Right ventricle myocardium superior (tissue), 1 donor: ENCODE measurements around the gene ZNF664. TPM values are rescaled to one million over a fixed set of nuclear protein-coding genes. Genes with fewer than 3 reads are reported as not detected.

Source experiments
- ATAC-seq: fragments of 200-7000 bp; cut with Tn5 transposase; one replicate; pipeline ENCODE4 v1.9.1; 2020; ENCODE audit warnings: mild to moderate bottlenecking; ENCODE audit not compliant: poor library complexity
- DNase-seq: peaks from one replicate; pipeline ENCODE4 v3.0.0-alpha.2; 2020
- intact Hi-C: fragments of 100-400 bp; cut with DNase I; formaldehyde crosslinking; loops from one replicate; pipeline ENCODE4 v1.11.2; 2022
- total RNA-seq: library from RNA; stranded (reverse); fragmentation: NEBNext Ultra II Directional; extraction: Animal tissue kit (Norgen Biotek cat#: 25700); gene quantifications from one replicate; pipeline ENCODE4 v1.2.1, GENCODE V29; 2021
- donor health status: DM: no; HTN: yes; CAD: no; lungs with severe emphysema.

Gene ZNF664
- total RNA-seq, 1 donor from 2014 or later = 71.3 TPM

DNA sequence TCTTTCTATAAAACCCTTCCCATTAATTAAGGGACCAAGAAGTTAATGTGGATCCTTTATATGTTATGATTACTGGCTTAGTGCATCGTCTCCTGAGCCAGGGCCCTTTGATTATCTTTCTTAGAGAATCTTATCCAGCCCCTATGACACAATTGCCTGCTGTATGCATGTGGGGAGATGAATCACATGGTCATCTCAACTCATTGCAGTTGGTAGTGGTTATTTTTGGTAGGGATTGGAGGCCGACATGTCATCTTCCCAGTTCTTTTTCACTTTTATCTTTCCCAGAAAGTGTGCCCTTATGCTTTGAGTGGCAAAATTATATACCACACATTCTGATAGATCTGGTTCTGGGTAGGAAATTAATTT is 26.0 kb downstream of the ZNF664 start:
- DNase-seq (no peak), ATAC-seq (peak; percentile 9)
- intact Hi-C loops = no loop called here

DNA sequence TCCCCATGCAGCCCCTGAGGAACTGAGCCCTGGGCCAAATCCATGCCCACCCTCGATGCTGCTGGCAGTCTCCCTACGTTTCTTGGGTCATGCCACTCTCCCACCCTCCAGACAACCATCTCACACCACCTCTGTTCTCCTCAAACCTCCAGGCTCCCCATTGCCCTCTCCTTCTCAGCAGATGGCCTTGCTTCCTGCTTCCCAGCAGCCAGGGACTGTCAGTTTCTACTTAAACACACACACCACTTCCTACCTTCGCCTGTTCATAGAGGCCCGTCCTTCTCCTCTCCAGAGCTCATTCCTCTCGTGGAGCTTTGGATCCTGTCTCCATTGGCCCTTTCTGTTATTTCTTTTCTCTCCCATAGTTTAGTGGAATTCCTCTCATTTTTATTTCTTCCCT is 27.1 kb downstream of the ZNF664 start:
- ATAC-seq (no peak), DNase-seq (no peak)
- intact Hi-C loops = no loop called here

DNA sequence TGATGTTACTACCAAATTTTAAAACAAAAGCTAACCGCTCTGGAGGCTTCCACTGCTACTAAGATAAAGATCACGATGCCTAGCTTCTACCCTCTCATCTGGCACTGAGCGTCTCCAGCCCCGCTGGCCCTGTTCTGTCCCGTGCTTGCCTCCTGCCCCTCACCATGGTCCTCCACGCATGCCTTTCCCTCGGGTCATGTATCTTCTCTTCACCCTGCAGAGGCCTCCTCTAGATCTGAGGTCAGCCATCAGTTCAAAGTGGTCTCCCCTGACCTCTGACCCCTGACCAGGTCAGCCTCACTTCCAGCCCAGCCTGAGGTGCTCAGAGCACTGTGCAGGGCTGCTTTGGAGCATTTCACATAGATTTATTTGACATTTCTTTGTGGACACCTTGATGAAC is 28.3 kb downstream of the ZNF664 start:
- DNase-seq (no peak), ATAC-seq (no peak)
- intact Hi-C loops = no loop called here

DNA sequence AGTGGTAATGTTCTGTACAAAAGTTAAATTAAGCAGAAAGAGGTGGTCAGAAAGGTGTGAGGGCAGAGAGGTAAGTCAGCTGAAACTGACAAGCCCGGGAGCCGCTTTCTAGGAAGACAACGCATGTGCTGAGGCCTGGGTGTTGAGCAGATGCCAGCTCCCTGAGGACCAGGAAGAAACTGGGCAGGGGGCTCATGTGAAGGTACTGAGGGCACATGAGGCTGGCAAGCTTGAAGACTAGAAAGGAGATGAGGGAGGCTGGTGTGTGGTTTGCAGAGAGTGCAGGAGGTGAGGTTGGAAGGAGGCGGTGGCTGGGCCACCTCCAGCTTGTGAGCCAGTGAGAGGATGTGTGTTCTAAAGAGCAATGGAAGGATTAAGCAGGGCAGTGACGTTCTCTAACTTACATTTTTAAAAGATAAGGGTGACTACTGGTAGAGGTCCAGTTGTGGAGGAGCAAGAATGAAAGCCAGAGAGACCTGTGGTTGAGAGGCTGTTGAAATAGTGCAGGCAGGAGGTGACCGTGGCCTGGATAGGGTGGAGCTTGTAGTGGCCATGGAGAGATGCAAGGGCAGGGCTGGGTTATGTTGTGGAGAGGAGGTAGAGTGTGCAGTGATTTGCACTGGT is 29.1 kb downstream of the ZNF664 start:
- intact Hi-C loops = no loop called here
- DNase-seq = no peak
- peak; percentile 44 for ATAC-seq

DNA sequence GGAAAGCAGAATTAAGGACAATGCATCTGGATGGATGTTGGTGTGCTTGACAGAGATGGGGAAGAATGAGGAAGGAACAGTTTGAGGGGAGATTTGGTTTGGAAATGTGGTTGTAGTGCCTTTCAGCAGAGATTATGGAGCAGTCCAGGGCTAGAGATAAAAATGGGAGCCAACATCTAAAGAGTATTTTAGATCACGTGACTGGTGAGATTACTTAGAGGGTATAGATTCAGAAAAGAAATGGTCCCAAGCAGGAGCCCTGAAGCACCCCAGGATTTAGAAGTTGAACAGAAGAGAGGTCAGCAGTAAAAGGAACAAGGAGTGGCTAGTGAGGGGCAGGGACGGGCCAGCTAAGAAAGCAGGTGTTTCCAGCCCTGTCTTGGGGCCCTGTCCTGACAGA is 29.6 kb downstream of the ZNF664 start:
- DNase-seq (no peak), ATAC-seq (no peak)

DNA sequence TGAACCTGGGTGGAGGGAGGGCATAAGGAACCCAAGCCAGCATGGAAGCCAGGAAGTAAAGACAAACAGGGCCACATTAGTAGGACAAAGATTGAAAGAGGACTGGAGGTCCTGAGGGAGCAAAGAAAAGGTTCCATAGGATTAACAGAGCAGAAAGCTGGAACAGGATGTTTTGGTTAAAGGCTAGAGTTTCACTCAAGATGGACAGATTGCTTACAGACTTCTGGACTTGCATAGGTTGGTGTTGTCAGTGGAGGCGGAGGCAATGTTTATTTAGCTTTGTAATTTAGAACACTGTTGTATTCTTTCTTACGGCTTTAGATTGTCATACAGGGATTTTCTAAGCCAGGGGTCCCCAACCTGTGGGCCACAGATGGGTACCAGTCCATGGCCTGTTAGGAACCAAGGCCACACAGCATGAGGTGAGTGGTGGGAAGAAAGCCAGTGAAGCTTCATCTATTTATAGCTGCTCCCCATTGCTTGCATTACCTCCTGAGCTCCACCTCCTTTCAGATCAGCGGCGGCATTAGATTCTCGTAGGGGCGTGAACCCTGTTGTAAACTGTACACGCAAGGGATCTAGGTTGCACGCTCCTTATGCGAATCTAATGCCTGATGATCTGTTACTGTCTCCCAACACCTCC is 31.3 kb downstream of the ZNF664 start:
- ATAC-seq (no peak), DNase-seq (no peak)
- intact Hi-C loops = no loop called here

More for the DNA sequence above, 29.6 kb downstream of the ZNF664 start:
- intact Hi-C loops = no loop called here

DNA sequence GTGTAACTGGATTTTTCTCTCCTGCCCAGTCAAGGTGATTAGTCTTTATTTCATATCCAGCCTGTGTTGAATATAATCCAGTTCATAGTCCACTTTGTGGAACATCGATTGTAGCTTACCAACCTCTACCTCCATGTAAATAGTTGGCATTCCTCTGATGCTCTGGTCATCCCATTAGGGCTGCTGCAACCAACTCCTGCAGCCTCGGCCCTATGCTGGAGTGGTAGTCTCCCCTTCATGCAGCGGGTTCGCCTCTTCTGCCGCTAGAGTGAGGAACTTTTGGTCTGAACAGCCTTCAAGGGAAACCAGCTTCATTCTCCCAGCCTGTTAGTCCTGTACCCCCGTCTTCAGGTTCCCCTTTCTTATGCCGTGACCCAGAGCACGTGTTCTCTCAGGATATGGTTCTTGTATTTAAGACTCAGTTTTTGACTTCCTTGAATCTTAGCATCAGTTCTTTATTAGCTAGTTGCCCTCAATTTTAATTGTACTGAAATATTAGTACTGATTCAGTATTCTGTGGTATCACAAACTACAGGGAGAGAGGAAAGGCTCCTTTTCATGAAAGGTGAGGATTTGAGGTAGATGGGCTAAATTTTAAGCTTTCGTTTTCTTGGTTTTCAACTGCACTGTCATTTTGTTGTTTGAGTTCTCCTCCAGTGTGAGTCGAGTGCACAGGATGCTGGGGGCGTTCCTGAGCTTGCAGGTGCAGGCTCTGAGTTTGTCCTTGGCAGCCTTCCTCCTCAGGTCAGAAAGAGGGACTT is 33.2 kb downstream of the ZNF664 start:
- DNase-seq (no peak), ATAC-seq (no peak)
- intact Hi-C loops = no loop called here

DNA sequence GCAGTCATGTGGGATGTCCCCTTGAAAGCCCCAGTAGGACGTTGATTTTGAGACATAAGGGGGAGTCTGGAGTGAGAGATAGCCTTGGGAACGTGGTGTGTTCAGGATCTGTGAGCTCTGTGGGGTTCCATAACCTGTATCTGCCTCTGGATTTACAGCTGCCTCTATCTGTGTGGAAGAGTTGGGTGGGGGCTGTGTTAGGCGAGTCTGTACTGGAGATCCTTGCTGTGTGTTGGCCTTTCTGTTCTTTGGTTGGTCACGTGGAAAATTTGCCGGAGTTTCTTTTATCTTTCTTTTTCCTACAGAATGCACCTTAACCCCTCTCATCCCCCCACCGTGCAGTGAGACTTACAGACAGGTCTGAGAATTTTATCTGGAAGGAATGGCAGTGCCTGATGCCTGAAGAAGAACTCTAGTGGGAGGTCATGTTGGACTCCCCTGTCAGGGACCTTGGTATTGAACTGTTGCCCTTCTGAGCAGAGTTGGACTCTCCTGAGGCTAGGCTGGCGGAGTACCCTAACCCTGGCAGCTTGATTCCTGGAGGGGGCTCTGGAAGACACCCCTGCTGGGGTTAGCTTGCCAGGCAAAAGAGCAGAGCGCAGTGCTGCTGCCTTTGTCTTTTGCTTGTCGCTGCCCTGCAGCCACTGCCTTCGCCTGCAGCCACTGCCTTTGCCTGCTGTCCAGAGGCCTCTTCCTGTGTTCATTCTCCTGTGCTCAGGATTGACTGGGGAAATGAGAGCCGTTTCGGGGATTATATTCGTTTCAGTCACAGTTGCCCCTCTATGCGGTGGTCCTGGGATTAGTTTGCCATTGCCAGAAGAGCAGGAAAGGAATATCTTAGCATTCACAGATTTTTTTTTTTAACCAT is 34.1 kb downstream of the ZNF664 start:
- DNase-seq (no peak), ATAC-seq (no peak)
- intact Hi-C loops = no loop called here

DNA sequence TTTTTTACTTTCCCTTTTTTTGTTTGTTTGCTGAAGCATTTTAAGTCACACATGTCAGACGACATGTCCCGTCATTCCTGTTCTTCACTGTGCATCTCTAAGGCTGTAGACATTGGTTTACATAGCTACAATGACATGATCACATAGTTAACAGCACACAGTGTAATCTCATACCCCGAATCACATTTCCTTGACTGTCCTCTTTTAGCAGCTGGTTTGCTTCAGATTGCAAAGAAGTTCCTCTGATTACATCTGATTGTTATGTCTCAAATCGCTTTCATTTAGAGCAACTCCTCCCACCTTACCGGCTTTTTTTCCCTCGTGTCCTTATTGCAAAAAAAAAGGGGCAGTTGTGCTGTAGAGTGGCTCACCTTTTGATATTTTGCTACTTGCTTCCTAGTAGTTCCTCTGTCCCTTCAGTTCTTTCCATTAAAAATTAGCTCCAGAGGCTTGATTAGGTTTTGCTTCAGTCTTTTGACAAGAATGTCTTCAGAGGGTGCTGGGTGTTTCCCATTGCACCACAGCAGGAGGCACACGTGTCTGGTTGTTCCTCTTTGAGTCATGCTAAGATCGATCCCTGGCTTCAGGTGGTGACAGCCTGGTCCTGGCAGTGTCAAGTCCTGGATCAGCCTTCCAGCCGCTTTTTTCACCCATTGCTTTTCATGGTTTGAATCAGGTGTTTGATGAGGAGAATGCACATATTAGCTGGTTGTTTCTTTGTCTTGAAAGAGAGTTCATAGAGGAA is 35.0 kb downstream of the ZNF664 start:
- DNase-seq (no peak), ATAC-seq (peak; percentile 38)
- intact Hi-C loops = no loop called here

DNA sequence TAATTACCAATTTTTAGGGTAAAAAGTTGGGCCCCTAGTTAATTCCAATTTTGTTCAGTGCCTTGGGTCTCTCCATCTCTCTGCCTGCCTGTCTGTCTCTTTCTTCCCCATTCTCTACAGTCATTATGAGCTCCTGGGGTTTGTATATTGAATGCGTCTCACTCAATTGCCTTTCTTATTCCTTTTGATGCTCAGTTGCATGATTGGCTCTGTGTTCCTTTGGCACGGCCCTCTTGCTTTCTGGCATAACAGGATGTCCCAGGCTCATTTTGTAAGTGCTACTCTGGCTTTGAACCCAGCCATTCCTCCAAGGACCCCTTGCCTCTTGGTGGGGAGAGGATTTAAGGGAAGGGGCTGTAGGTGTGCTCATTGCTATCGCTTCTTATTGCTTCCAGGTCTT is 35.6 kb downstream of the ZNF664 start:
- ATAC-seq = peak; percentile 47
- no peak for DNase-seq
- intact Hi-C loops = no loop called here

DNA sequence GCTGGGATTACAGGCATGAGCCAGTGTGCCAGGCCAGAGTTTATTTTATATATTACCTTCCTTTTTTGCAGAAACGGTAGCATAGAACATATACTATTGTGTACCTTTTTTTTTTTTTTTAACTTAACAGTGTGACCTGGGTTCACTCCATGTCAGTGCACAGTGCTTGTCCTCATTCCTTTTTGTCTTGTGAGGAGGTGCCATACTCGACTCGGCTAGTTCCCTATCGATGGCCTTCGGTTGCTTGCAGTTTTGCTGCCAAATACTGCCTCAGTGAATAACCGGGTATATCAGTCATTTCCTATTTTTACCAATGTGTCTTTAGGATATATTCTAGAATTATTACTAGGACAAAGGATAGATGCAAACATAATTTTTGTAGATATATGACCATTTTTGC is 36.8 kb downstream of the ZNF664 start:
- ATAC-seq (no peak), DNase-seq (no peak)
- intact Hi-C loops = no loop called here

DNA sequence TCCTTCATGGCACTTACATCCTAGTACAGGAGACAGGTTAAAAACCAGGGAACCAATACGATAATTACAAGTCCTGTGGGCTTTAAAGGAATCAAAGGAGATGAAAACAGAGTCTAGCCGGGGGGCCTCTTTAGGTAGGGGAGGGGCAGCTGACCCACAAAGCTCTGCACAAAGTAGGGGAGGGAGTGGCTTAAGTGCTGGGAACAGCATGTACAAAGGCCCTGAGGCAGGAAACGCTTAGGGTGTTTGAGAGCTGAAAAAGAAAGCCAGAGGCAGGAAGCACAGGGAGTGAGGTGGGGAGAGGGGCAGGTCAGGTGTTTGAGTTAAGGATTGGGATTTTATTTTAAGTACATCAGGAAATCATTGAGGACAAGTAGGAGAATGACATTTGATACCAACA is 37.7 kb downstream of the ZNF664 start:
- no peak for DNase-seq
- ATAC-seq = no peak
- intact Hi-C loops = no loop called here

DNA sequence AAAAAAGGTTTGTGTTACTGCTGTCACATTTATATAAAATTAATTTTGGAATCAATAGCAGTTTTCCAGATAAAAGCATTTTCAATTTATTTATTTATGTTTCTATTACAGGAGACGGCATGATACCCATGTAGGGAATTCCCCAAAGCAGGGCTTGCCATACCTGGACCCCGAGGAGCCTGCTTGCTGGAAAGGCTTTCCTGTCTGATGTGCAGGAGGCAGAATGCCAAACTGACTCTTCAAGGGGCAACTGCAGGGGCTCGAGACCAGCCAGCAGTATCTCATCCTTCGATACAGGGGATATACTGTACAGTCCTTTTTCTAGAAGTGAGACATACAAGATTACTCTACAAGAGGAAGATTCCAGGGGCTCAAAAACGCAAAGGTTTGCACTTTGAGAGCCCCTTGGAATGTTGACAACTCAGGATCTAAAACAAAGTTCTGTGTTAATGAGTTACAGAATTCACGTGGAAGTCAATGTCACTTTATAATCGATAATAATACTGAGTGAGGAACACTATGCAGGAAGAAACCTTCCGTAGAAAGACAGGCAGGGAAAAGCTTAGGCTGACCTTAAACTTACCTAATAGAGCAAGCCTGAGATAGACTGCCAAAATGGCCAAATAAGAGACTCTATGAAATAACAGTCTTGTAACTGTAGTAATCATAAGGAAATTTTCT is 38.6 kb downstream of the ZNF664 start:
- intact Hi-C loops = no loop called here
- DNase-seq (no peak), ATAC-seq (no peak)

DNA sequence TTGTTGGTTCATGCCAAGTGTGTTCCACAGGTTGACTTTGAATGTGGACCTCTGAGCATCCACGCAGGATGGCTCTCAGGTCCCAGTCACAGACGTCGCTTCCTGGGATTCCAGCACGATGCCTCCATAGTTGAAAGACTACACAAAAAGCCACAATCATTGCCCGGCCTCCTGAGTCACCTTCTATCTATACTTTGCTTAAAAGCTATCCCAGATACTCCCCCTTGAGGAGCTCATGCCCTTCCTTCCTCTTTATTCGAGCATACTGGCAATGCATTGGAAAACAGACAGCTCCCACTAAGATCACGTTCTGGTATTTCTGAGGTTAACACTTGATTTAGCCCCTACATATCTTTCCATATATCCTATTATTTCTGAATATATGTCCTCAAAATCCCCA is 40.1 kb downstream of the ZNF664 start:
- intact Hi-C loops = no loop called here
- no peak for DNase-seq
- no peak for ATAC-seq

DNA sequence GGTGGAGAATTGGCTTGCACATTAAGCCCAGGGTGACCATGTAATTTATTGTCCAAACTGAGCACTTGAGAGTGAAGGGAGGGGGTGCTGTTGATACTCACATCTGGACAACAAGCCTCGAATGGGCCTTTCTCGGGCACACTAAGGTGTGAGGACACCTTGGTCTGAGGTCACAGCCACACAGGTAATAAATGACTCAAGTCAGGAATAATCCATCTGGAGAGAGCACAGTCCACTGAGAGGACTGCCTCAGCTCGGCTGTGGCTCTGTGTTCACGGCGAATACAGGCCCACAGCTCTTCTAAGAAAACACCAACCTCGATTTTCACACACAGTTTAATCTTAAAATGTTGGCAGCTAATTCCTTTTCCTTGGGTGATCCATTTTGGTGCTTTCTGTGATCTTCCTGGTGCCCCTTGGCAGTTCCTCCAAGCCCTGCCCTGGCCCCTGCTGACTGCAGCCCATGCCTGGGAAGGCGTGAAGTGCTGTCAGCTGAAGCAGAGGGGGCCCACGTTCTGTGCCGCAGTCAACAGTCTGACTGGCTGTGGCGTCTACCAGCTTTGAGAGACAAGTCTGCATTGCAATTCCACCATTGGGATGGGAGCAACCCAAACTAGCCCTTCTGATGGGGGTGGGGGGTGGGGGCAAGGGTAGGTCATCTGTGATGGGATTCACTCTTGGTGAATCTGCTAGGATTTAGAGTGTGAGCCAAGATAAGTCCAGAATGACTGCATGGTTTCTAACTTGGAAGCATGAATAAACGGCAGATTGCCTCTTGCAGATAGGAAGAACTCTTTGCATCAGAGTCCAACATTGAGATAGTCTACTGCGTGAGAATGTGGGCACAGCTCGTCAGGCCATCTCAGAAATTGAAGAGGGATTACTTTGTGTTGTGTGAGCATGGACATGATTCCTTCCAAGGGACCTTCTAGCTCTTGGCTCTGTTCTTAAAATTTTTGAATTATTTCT is 42.8 kb downstream of the ZNF664 start:
- no peak for ATAC-seq
- no peak for DNase-seq
- intact Hi-C loops = no loop called here

DNA sequence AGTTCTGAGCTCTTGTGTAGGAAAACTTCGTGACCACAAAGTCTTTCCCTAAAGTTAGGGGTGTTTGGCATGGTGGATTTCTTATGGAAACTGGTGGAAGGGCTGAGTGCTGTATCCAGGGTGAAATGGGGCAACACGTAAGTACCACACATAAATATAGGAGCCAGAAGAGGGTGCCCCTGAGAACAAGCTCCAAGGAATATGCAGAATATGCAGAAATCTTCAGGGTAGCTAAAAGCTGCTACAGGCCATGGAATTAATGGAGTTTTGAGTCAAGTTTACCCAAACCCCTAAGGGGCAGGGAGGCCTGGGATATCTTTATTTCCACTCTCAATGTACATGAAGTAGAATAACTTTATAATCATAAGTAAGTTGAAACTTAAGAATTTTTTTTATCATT is 44.0 kb downstream of the ZNF664 start:
- intact Hi-C loops = no loop called here
- DNase-seq = no peak
- no peak for ATAC-seq

DNA sequence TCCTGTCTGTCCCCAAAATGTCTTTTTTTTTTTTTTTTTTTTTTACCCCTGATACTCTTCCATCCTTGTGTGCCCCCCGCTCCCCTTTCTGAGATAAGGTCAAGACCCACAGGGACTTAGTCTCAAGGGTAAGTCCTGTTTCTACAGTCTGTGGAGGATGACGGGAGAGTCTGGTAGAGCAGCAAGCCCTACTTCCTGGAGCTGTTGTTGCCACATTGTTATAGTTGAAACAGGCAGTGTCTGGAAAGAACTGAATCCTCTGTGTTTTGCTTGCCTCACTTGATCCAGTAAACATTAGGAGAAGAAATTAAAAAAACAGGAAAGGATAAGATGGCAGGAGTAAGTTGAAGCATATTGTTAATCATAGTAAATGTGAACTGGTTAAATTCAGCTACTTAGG is 45.5 kb downstream of the ZNF664 start:
- DNase-seq (no peak), ATAC-seq (no peak)
- intact Hi-C loops = no loop called here
